ENCODE data around the gene DDX10. TPM values are rescaled to one million over a fixed set of nuclear protein-coding genes. Genes with fewer than 3 reads are reported as not detected.

DDX10 gene
- polyA plus RNA-seq, 1 of the 3 experiments (the other 2 are of a cell fraction) = 35.8 TPM

DNA sequence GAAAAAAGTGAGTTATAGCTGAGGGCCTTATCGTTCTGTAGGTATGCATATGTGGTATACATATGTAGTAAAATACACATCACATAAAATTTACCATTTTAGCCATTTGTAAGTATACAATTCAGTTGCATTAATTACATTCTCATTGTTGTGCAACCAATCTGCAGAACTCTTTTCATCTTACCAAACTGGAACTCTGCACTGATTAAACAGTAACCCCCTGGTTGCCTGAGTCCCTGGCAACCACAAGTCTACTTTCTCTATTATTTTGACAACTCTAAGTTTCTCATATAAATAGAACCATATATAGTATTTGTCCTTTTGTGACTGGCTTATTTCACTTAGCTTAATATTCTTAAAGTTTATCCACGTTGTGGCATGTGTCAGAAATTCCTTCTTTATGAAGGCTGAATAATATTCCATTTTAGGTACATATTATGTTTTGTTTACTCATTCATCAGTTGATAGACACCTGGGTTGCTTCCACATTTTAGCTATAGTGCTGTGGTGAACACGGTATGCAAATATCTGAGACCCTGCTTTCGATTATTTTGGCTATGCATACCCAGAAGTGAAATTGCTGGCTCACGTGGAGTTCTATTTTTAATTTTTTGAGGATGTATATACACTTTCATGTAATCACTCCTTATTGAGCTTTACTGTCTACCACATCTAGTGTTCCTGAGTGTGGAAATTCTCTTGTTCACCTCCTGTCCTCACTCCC lies 1.6 kb upstream of the DDX10 start (continued):
- TF ChIP-seq, protein P1, sequence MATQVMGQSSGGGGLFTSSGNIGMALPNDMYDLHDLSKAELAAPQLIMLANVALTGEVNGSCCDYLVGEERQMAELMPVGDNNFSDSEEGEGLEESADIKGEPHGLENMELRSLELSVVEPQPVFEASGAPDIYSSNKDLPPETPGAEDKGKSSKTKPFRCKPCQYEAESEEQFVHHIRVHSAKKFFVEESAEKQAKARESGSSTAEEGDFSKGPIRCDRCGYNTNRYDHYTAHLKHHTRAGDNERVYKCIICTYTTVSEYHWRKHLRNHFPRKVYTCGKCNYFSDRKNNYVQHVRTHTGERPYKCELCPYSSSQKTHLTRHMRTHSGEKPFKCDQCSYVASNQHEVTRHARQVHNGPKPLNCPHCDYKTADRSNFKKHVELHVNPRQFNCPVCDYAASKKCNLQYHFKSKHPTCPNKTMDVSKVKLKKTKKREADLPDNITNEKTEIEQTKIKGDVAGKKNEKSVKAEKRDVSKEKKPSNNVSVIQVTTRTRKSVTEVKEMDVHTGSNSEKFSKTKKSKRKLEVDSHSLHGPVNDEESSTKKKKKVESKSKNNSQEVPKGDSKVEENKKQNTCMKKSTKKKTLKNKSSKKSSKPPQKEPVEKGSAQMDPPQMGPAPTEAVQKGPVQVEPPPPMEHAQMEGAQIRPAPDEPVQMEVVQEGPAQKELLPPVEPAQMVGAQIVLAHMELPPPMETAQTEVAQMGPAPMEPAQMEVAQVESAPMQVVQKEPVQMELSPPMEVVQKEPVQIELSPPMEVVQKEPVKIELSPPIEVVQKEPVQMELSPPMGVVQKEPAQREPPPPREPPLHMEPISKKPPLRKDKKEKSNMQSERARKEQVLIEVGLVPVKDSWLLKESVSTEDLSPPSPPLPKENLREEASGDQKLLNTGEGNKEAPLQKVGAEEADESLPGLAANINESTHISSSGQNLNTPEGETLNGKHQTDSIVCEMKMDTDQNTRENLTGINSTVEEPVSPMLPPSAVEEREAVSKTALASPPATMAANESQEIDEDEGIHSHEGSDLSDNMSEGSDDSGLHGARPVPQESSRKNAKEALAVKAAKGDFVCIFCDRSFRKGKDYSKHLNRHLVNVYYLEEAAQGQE (IDR thresholded peaks at IDR 0.05; ENCODE audit: low read depth, low read length) = no peak
- no peak for TF ChIP-seq RFX5 (IDR thresholded peaks at IDR 0.05; ENCODE audit: low read length)
- TF ChIP-seq EZH2phosphoT487 (IDR thresholded peaks at IDR 0.05; ENCODE audit: borderline replicate concordance, low read depth) = no peak
- TF ChIP-seq CHD2 (IDR thresholded peaks at IDR 0.05; ENCODE audit: low read length, partially characterized antibody) = no peak

DNA sequence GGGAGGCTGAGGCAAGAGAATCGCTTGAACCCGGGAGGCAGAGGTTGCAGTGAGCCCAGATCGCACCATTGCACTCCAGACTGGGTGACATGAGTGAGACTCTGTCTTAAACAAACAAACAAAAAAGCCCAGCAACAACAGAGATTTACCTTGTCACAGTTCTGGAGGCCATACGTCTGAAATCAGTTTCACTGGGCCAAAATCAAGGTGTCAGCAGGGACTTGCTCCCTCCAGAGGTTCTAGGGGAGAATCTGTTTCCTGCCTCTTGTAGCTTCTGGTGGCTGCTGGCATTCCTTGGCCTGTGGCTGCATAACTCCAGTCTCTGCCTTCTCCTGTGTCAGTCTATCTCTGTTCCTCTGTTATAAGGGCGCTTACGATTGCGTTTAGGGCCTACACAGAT lies 1.5 kb downstream of the DDX10 start:
- H3K9ac ChIP-seq = no peak overlapping the region
- H3K27me3 ChIP-seq (ENCODE audit: insufficient read depth) = no peaks in the 10 kb centered on the region
- peaks cover 10 to 17% of the 10 kb centered on the region in 2 experiments; a peak in 2 of 4 replicates for H3K4me1 ChIP-seq (ENCODE audit: control insufficient read depth in 1 of 2, insufficient read depth in 2 of 2, low read depth in 1 of 2, low read length in 1 of 2)
- H3K36me3 ChIP-seq (replicated peaks in 1 of 2; ENCODE audit: control insufficient read depth in 1 of 2, insufficient read depth in 2 of 2, low read length in 1 of 2) = peaks cover 0 to 15% of the 10 kb centered on the region in 2 experiments
- H3K4me2 ChIP-seq = peak overlapping the region; percentile 77
- H3F3A ChIP-seq (replicated peaks; ENCODE audit: insufficient read depth) = no peaks in the 10 kb centered on the region
- no peak overlapping the region for H2AFZ ChIP-seq (ENCODE audit: low read depth)
- H3K27ac ChIP-seq (ENCODE audit: low read depth in 2 of 2, low read length in 1 of 2) = no peak overlapping the region
- TF ChIP-seq, protein P1 (IDR thresholded peaks at IDR 0.05; ENCODE audit: low read depth, low read length) = no peak
- TF ChIP-seq YY1 (IDR thresholded peaks at IDR 0.05; ENCODE audit: low read depth) (no peak), SIN3A (IDR thresholded peaks at IDR 0.05; ENCODE audit: borderline replicate concordance, low read depth, low read length) (no peak), POLR2AphosphoS5 (IDR thresholded peaks at IDR 0.05; ENCODE audit: low read depth, low read length) (no peak), GATA2 (CRISPR knock-in tag; IDR thresholded peaks at IDR 0.05) (no peak), TAF1 (IDR thresholded peaks at IDR 0.05; ENCODE audit: borderline replicate concordance, low read depth, low read length) (no peak), RAD21 (IDR thresholded peaks at IDR 0.05; ENCODE audit: low read length) (no peak)
- TF ChIP-seq, protein P2, sequence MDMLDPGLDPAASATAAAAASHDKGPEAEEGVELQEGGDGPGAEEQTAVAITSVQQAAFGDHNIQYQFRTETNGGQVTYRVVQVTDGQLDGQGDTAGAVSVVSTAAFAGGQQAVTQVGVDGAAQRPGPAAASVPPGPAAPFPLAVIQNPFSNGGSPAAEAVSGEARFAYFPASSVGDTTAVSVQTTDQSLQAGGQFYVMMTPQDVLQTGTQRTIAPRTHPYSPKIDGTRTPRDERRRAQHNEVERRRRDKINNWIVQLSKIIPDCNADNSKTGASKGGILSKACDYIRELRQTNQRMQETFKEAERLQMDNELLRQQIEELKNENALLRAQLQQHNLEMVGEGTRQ (IDR thresholded peaks at IDR 0.05; ENCODE audit: borderline replicate concordance, low read depth, low read length) = no peak
- H3K4me3 ChIP-seq (ENCODE audit: low read depth in 2 of 2, low read length in 1 of 2) = 0 out of 4 replicates have a peak overlapping the region, but pooled peaks of 1 of the 2 experiments have one; percentile 76
- WGBS (ENCODE audit: low lambda C conversion rate) = 92% methylated on average over 7 of the region's 7 CpGs
- H3K79me2 ChIP-seq (ENCODE audit: insufficient read depth) = peaks cover 65% of the 10 kb centered on the region
- no peaks in the 10 kb centered on the region for H3K9me3 ChIP-seq
- no peak for DNase-seq
- no peaks in the 10 kb centered on the region for H4K20me1 ChIP-seq (ENCODE audit: insufficient read depth)
- ChIA-PET CTCF (no interaction called here), POLR2A (no interaction called here)
- H3K9me2 ChIP-seq = no peaks in the 10 kb centered on the region

Measured in SK-N-SH (cell line).